ENCODE data around the gene PLEKHO1. TPM values are rescaled to one million over a fixed set of nuclear protein-coding genes. Genes with fewer than 3 reads are reported as not detected.
A peak's percentile ranks its signal among the peaks of the same experiment; 100 is the strongest.
"Not testable (repeated sequence)": the region's sequence is repeated elsewhere in the genome, so short reads cannot be mapped to it uniquely, and the experiment has no call there.

Gene PLEKHO1
- total and polyA plus RNA-seq, 2 donors: 74.8 to 119 TPM

- no peaks in the 10 kb centered on the region for H3K9me3 ChIP-seq (ENCODE audit: control insufficient read depth in 2 of 2, insufficient read depth in 1 of 2, low read length in 1 of 2)
- no peak overlapping the region for H3K27ac ChIP-seq (ENCODE audit: low read depth in 1 of 2, low read length in 1 of 2)
- H3K4me1 ChIP-seq (ENCODE audit: control insufficient read depth in 2 of 2, insufficient read depth in 2 of 2, low read length in 2 of 2): no peaks in the 10 kb centered on the region
- no peaks in the 10 kb centered on the region for H3K27me3 ChIP-seq (ENCODE audit: control insufficient read depth in 2 of 2, insufficient read depth in 1 of 2, low read length in 1 of 2)
- H3K36me3 ChIP-seq (ENCODE audit: control insufficient read depth in 2 of 2, insufficient read depth in 2 of 2, low read length in 1 of 2): no peaks in the 10 kb centered on the region
- H3K4me3 ChIP-seq (ENCODE audit: low read length in 2 of 2): no peak overlapping the region
- DNase-seq (ENCODE audit: low read depth in 6 of 9, low spot score in 9 of 9): no peak
These were observed 28.8 kb downstream of the PLEKHO1 start for GRCh38 chr1:150178548-150178947.

GRCh38 chr1:150179867-150180266 lies 30.2 kb downstream of the PLEKHO1 start:
- no peaks in the 10 kb centered on the region for H3K4me1 ChIP-seq (ENCODE audit: control insufficient read depth in 2 of 2, insufficient read depth in 2 of 2, low read length in 2 of 2)
- 96% methylated on average over 7 of the region's 7 CpGs for WGBS
- no peak overlapping the region for H3K4me3 ChIP-seq (ENCODE audit: low read length in 2 of 2)
- no peaks in the 10 kb centered on the region for H3K36me3 ChIP-seq (ENCODE audit: control insufficient read depth in 2 of 2, insufficient read depth in 2 of 2, low read length in 1 of 2)
- no peak for DNase-seq (ENCODE audit: low read depth in 6 of 9, low spot score in 9 of 9)
- no peaks in the 10 kb centered on the region for H3K9me3 ChIP-seq (ENCODE audit: control insufficient read depth in 2 of 2, insufficient read depth in 1 of 2, low read length in 1 of 2)
- no peaks in the 10 kb centered on the region for H3K27me3 ChIP-seq (ENCODE audit: control insufficient read depth in 2 of 2, insufficient read depth in 1 of 2, low read length in 1 of 2)
- H3K27ac ChIP-seq (ENCODE audit: low read depth in 1 of 2, low read length in 1 of 2): no peak overlapping the region

GRCh38 chr1:150180474-150180873 lies 30.8 kb downstream of the PLEKHO1 start:
- no peaks in the 10 kb centered on the region for H3K27me3 ChIP-seq (ENCODE audit: control insufficient read depth in 2 of 2, insufficient read depth in 1 of 2, low read length in 1 of 2)
- no peak overlapping the region for H3K27ac ChIP-seq (ENCODE audit: low read depth in 1 of 2, low read length in 1 of 2)
- H3K4me1 ChIP-seq (ENCODE audit: control insufficient read depth in 2 of 2, insufficient read depth in 2 of 2, low read length in 2 of 2): no peaks in the 10 kb centered on the region
- DNase-seq (ENCODE audit: low read depth in 6 of 9, low spot score in 9 of 9): no peak
- H3K4me3 ChIP-seq (ENCODE audit: low read length in 2 of 2): no peak overlapping the region
- H3K9me3 ChIP-seq (ENCODE audit: control insufficient read depth in 2 of 2, insufficient read depth in 1 of 2, low read length in 1 of 2): no peaks in the 10 kb centered on the region
- WGBS: 36% methylated on average over 5 of the region's 5 CpGs
- no peaks in the 10 kb centered on the region for H3K36me3 ChIP-seq (ENCODE audit: control insufficient read depth in 2 of 2, insufficient read depth in 2 of 2, low read length in 1 of 2)

- DNase-seq (ENCODE audit: low read depth in 6 of 9, low spot score in 9 of 9): no peak
These were observed 32.5 kb downstream of the PLEKHO1 start for GRCh38 chr1:150182247-150182646.

GRCh38 chr1:150183061-150183460 lies 33.3 kb downstream of the PLEKHO1 start:
- 93% methylated on average over 3 of the region's 3 CpGs for WGBS
- Histone ChIP-seq H3K4me3 (ENCODE audit: low read length in 2 of 2) (no peak overlapping the region), H3K36me3 (ENCODE audit: control insufficient read depth in 2 of 2, insufficient read depth in 2 of 2, low read length in 1 of 2) (no peaks in the 10 kb centered on the region), H3K27me3 (ENCODE audit: control insufficient read depth in 2 of 2, insufficient read depth in 1 of 2, low read length in 1 of 2) (no peaks in the 10 kb centered on the region), H3K4me1 (ENCODE audit: control insufficient read depth in 2 of 2, insufficient read depth in 2 of 2, low read length in 2 of 2) (peaks cover 0 to 4% of the 10 kb centered on the region in 2 donors), H3K9me3 (ENCODE audit: control insufficient read depth in 2 of 2, insufficient read depth in 1 of 2, low read length in 1 of 2) (no peaks in the 10 kb centered on the region), H3K27ac (ENCODE audit: low read depth in 1 of 2, low read length in 1 of 2) (no peak overlapping the region)
- no peak for DNase-seq (ENCODE audit: low read depth in 6 of 9, low spot score in 9 of 9)

More at GRCh38 chr1:150182247-150182646, 32.5 kb downstream of the PLEKHO1 start:
- H3K9me3 ChIP-seq (ENCODE audit: control insufficient read depth in 2 of 2, insufficient read depth in 1 of 2, low read length in 1 of 2): no peaks in the 10 kb centered on the region
- no peaks in the 10 kb centered on the region for H3K4me1 ChIP-seq (ENCODE audit: control insufficient read depth in 2 of 2, insufficient read depth in 2 of 2, low read length in 2 of 2)
- no peaks in the 10 kb centered on the region for H3K27me3 ChIP-seq (ENCODE audit: control insufficient read depth in 2 of 2, insufficient read depth in 1 of 2, low read length in 1 of 2)
- H3K27ac ChIP-seq (ENCODE audit: low read depth in 1 of 2, low read length in 1 of 2): no peak overlapping the region
- WGBS: 97% methylated on average over 11 of the region's 11 CpGs
- H3K4me3 ChIP-seq (ENCODE audit: low read length in 2 of 2): no peak overlapping the region
- no peaks in the 10 kb centered on the region for H3K36me3 ChIP-seq (ENCODE audit: control insufficient read depth in 2 of 2, insufficient read depth in 2 of 2, low read length in 1 of 2)

- Histone ChIP-seq H3K4me1 (ENCODE audit: control insufficient read depth in 2 of 2, insufficient read depth in 2 of 2, low read length in 2 of 2) (peaks cover 0 to 4% of the 10 kb centered on the region in 2 donors), H3K36me3 (ENCODE audit: control insufficient read depth in 2 of 2, insufficient read depth in 2 of 2, low read length in 1 of 2) (no peaks in the 10 kb centered on the region), H3K4me3 (ENCODE audit: low read length in 2 of 2) (no peak overlapping the region), H3K27ac (ENCODE audit: low read depth in 1 of 2, low read length in 1 of 2) (no peak overlapping the region), H3K9me3 (ENCODE audit: control insufficient read depth in 2 of 2, insufficient read depth in 1 of 2, low read length in 1 of 2) (no peaks in the 10 kb centered on the region), H3K27me3 (ENCODE audit: control insufficient read depth in 2 of 2, insufficient read depth in 1 of 2, low read length in 1 of 2) (no peaks in the 10 kb centered on the region)
- WGBS: 96% methylated on average over 7 of the region's 7 CpGs
- no peak for DNase-seq (ENCODE audit: low read depth in 6 of 9, low spot score in 9 of 9)
These were observed 35.8 kb downstream of the PLEKHO1 start for GRCh38 chr1:150185481-150185880.

GRCh38 chr1:150186438-150186788 lies 36.7 kb downstream of the PLEKHO1 start:
- H3K36me3 ChIP-seq (ENCODE audit: control insufficient read depth in 2 of 2, insufficient read depth in 2 of 2, low read length in 1 of 2); DNase-seq (ENCODE audit: low read depth in 6 of 9, low spot score in 9 of 9); H3K4me1 ChIP-seq (ENCODE audit: control insufficient read depth in 2 of 2, insufficient read depth in 2 of 2, low read length in 2 of 2); H3K4me3 ChIP-seq (ENCODE audit: low read length in 2 of 2); H3K9me3 ChIP-seq (ENCODE audit: control insufficient read depth in 2 of 2, insufficient read depth in 1 of 2, low read length in 1 of 2); H3K27ac ChIP-seq (ENCODE audit: low read depth in 1 of 2, low read length in 1 of 2); H3K27me3 ChIP-seq (ENCODE audit: control insufficient read depth in 2 of 2, insufficient read depth in 1 of 2, low read length in 1 of 2): not testable (repeated sequence)
- WGBS: 92% methylated on average over 7 of the region's 7 CpGs

- no peaks in the 10 kb centered on the region for H3K27me3 ChIP-seq (ENCODE audit: control insufficient read depth in 2 of 2, insufficient read depth in 1 of 2, low read length in 1 of 2)
- no peaks in the 10 kb centered on the region for H3K9me3 ChIP-seq (ENCODE audit: control insufficient read depth in 2 of 2, insufficient read depth in 1 of 2, low read length in 1 of 2)
- peak in 8 of 9 donors; percentile 23 to 81 (median 52) for DNase-seq (ENCODE audit: low read depth in 6 of 9, low spot score in 9 of 9)
- no peak overlapping the region for H3K4me3 ChIP-seq (ENCODE audit: low read length in 2 of 2)
- H3K36me3 ChIP-seq (ENCODE audit: control insufficient read depth in 2 of 2, insufficient read depth in 2 of 2, low read length in 1 of 2): no peaks in the 10 kb centered on the region
- H3K27ac ChIP-seq (ENCODE audit: low read depth in 1 of 2, low read length in 1 of 2): no peak overlapping the region
- peaks cover 0 to 4% of the 10 kb centered on the region in 2 donors for H3K4me1 ChIP-seq (ENCODE audit: control insufficient read depth in 2 of 2, insufficient read depth in 2 of 2, low read length in 2 of 2)
- WGBS: 7% methylated on average over 10 of the region's 10 CpGs
These were observed 37.3 kb downstream of the PLEKHO1 start for GRCh38 chr1:150186789-150187559.

- H3K27ac ChIP-seq (ENCODE audit: low read depth in 1 of 2, low read length in 1 of 2): no peak overlapping the region
- H3K36me3 ChIP-seq (ENCODE audit: control insufficient read depth in 2 of 2, insufficient read depth in 2 of 2, low read length in 1 of 2): no peaks in the 10 kb centered on the region
- H3K27me3 ChIP-seq (ENCODE audit: control insufficient read depth in 2 of 2, insufficient read depth in 1 of 2, low read length in 1 of 2): no peaks in the 10 kb centered on the region
- 54% methylated on average over 3 of the region's 3 CpGs for WGBS
- no peak overlapping the region for H3K4me3 ChIP-seq (ENCODE audit: low read length in 2 of 2)
- no peak for DNase-seq (ENCODE audit: low read depth in 6 of 9, low spot score in 9 of 9)
- no peaks in the 10 kb centered on the region for H3K9me3 ChIP-seq (ENCODE audit: control insufficient read depth in 2 of 2, insufficient read depth in 1 of 2, low read length in 1 of 2)
- peaks cover 0 to 4% of the 10 kb centered on the region in 2 donors for H3K4me1 ChIP-seq (ENCODE audit: control insufficient read depth in 2 of 2, insufficient read depth in 2 of 2, low read length in 2 of 2)
These were observed 37.8 kb downstream of the PLEKHO1 start for GRCh38 chr1:150187560-150187931.

Measured in thymus (tissue), 11 donors.